D721Med (cell line): ENCODE results near the gene OTUB2.

Experiments
- DNase-seq: peaks from one replicate; pipeline ENCODE4 v3.0.0; 2011; ENCODE audit warnings: low spot score; ENCODE audit not compliant: insufficient read length
- FAIRE-seq: peaks from 2 replicates; lab custom pipeline; 2011; peaks lifted over from hg19 to GRCh38; lab: Jason Lieb, UNC
- TF ChIP-seq, protein P1 (sequence below): IDR thresholded peaks from 2 replicates; pipeline ENCODE4 v1.5.1; 2012; ENCODE audit warnings: mild to moderate bottlenecking, control low read depth; ENCODE audit not compliant: insufficient read depth; ENCODE audit errors: missing control alignments

OTUB2 gene

DNA sequence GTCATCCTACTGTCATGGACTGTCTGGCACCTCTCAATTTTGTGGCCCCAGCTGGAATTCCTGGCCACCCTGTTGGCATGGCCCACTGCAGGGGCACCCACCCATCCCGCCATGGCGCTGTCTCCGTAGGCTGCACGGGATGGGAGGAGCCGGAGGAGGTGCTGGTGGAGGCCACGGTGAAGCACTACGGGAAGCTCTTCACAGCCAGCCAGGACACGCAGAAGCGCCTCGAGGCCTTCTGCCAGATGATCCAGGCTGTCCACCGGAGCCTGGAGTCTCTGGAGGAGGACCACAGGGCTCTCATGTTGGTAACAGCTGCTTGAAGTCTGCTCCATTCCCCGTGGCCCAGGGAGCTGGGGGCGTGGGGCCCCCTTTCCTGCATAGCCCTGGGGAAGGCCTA, 25.1 kb upstream of the OTUB2 start:
- TF ChIP-seq, protein P1, sequence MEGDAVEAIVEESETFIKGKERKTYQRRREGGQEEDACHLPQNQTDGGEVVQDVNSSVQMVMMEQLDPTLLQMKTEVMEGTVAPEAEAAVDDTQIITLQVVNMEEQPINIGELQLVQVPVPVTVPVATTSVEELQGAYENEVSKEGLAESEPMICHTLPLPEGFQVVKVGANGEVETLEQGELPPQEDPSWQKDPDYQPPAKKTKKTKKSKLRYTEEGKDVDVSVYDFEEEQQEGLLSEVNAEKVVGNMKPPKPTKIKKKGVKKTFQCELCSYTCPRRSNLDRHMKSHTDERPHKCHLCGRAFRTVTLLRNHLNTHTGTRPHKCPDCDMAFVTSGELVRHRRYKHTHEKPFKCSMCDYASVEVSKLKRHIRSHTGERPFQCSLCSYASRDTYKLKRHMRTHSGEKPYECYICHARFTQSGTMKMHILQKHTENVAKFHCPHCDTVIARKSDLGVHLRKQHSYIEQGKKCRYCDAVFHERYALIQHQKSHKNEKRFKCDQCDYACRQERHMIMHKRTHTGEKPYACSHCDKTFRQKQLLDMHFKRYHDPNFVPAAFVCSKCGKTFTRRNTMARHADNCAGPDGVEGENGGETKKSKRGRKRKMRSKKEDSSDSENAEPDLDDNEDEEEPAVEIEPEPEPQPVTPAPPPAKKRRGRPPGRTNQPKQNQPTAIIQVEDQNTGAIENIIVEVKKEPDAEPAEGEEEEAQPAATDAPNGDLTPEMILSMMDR = no peak
- FAIRE-seq (no peak), DNase-seq (no peak)

GRCh38 chr14:94001501-94002396, 24.4 kb upstream of the OTUB2 start:
- TF ChIP-seq, protein P1 = peak; percentile 96
- FAIRE-seq (peak; percentile 29), DNase-seq (peak; percentile 83)

- DNase-seq = no peak
- TF ChIP-seq, protein P1 = no peak
- FAIRE-seq = no peak
Measured at GRCh38 chr14:94003397-94003796, 22.7 kb upstream of the OTUB2 start.

DNA sequence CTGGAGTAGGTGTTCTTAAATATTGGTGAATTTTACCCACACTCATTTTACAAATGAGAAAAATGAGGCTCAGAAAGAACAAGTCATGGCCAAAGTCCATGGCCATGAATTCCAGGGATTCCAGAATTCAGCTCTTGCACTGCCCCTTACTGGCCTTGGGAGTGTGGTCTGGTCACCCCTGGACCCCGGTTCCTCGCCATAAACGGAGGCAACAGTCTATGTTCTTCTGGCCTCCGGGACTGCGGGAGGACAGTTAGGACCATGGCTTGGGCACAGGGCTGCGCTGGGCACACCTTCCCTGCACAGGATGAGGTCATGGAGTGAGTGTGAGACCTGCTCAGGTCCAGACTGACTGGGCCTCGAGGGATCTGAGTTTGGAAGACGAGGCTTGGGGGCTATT, 22.1 kb upstream of the OTUB2 start:
- TF ChIP-seq, protein P1 = no peak
- DNase-seq = no peak

DNA sequence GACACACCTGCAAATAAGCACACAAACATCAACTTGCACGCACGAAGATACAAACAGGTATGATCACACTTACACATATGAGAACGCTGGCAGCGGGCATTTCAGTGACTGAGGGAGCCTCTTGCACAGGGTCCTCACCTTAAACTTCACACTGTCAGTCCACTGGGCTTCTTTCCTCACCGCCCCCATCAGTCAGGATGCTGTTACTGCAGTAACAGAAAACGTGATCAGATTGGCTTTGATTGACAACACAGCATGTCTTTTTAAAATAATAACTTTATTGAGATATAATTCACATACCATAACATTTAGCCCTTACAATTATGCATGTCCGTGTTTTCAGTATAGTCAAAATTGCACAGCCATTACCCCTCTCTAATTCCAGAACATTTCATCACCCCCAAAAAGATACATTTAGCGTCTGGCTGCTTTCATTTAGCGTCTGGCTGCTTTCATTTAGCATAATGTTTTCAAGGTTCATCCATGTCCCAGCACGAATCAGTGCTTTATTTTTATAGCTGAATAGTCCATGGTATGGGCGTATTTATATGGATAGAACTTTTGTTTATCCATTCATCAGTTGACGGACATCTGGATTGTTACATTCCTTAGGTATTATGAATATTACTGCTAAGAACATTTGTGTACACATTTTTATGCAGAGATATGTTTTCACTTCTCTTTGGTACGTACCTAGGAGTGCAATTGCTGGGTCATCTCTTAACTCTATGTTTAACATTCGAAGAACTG, 20.6 kb upstream of the OTUB2 start:
- TF ChIP-seq, protein P1 = peak; percentile 26
- no peak for FAIRE-seq
- no peak for DNase-seq

More for the DNA sequence above, 22.1 kb upstream of the OTUB2 start:
- FAIRE-seq = no peak

GRCh38 chr14:94008234-94008633, 17.9 kb upstream of the OTUB2 start:
- TF ChIP-seq, protein P1 = no peak
- FAIRE-seq (no peak), DNase-seq (no peak)
